ENCODE results near the gene MSLN.
"Not testable (repeated sequence)": the region's sequence is repeated elsewhere in the genome, so short reads cannot be mapped to it uniquely, and the experiment has no call there.

The MSLN gene

DNA sequence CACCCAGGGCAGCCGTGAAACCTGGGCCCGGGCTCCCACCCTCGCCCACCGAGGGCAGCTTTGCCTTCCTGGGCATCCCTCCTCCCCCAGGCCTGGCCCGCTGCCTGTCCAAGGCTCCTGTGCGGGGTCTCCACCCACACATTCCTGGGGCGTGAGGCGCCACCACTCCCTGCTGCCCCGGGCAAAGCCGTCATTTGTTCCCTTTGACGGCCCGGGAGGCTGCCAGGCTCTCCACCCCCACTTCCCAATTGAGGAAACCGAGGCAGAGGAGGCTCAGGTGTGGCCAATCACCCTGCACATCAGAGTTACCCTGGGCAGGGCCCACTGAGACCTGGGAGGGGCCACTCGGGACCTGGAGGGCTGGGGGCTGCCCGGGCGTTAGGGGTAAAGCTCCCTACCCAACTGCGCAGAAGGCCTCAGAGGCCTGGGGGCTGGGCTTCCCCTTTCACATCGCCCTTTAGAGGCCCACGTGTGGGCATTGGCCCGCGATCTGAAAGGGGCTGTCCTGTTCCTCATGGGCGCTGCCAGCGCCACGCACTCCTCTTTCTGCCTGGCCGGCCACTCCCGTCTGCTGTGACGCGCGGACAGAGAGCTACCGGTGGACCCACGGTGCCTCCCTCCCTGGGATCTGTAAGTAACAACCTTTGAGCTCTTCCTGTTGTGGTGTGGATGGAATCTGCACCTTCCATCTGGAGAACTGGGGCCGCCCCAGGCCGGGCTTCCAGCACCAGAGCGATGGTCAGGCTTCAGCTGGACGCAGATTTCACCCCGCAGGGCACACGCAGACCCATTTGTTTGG is at the start of gene MSLN:
Gene MSLN, plus strand, starts transcription at position 190 of the 799 bp plus-strand sequence. CDS start 1,947 bp downstream, outside the sequence.
- Histone ChIP-seq H3K4me3 (ENCODE audit: low read length in 2 of 2) (no peak within 1 kb of the TSS), H3K9me3 (ENCODE audit: control insufficient read depth in 2 of 2, low read length in 2 of 2) (no peaks in the 10 kb centered on the region), H3K36me3 (ENCODE audit: control insufficient read depth in 2 of 2, insufficient read depth in 2 of 2, low read length in 2 of 2) (no peaks in the 10 kb centered on the region), H3K27ac (ENCODE audit: low read depth in 2 of 2, low read length in 2 of 2) (no peak within 1 kb of the TSS), H3K27me3 (ENCODE audit: control insufficient read depth in 2 of 2, insufficient read depth in 2 of 2, low read length in 2 of 2) (peaks cover 4 to 12% of the 10 kb centered on the region in 2 donors), H3K9ac (ENCODE audit: low read depth in 1 of 2, low read length in 2 of 2) (no peak within 1 kb of the TSS), H3K4me1 (ENCODE audit: control insufficient read depth in 2 of 2, insufficient read depth in 2 of 2, low read length in 2 of 2) (no peaks in the 10 kb centered on the region)

DNA sequence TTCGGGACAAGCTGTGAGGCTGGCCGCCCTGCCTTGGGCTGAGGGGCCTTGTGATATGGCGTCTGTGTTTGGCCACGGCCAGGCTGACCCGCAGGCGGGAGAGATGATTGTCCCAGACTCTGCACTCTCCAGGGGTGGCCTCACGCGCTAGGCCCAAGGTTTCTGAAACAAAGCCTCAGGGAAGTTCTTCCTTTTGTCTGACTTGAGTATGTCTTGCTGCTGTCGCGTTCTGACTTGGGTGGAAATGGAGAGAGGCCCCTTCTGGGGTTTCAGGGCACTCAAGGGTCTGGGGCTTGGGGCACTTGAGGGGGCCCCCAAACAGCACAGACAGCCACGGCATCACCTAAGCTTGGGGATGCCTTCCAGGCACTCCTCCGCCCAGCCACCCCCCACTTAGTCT is 49.5 kb upstream of the MSLN start:
- H3K4me1 ChIP-seq (ENCODE audit: control insufficient read depth in 2 of 2, insufficient read depth in 2 of 2, low read length in 2 of 2), result peaks cover 9 to 11% of the 10 kb centered on the region in 2 donors
- peaks cover 30 to 56% of the 10 kb centered on the region in 2 donors for H3K27me3 ChIP-seq (ENCODE audit: control insufficient read depth in 2 of 2, insufficient read depth in 2 of 2, low read length in 2 of 2)
- no peaks in the 10 kb centered on the region for H3K36me3 ChIP-seq (ENCODE audit: control insufficient read depth in 2 of 2, insufficient read depth in 2 of 2, low read length in 2 of 2)
- H3K4me3 ChIP-seq (ENCODE audit: low read length in 2 of 2), result no peak overlapping the region
- no peak overlapping the region for H3K27ac ChIP-seq (ENCODE audit: low read depth in 2 of 2, low read length in 2 of 2)
- no peaks in the 10 kb centered on the region for H3K9me3 ChIP-seq (ENCODE audit: control insufficient read depth in 2 of 2, low read length in 2 of 2)
- H3K9ac ChIP-seq (ENCODE audit: low read depth in 1 of 2, low read length in 2 of 2), result no peak overlapping the region

DNA sequence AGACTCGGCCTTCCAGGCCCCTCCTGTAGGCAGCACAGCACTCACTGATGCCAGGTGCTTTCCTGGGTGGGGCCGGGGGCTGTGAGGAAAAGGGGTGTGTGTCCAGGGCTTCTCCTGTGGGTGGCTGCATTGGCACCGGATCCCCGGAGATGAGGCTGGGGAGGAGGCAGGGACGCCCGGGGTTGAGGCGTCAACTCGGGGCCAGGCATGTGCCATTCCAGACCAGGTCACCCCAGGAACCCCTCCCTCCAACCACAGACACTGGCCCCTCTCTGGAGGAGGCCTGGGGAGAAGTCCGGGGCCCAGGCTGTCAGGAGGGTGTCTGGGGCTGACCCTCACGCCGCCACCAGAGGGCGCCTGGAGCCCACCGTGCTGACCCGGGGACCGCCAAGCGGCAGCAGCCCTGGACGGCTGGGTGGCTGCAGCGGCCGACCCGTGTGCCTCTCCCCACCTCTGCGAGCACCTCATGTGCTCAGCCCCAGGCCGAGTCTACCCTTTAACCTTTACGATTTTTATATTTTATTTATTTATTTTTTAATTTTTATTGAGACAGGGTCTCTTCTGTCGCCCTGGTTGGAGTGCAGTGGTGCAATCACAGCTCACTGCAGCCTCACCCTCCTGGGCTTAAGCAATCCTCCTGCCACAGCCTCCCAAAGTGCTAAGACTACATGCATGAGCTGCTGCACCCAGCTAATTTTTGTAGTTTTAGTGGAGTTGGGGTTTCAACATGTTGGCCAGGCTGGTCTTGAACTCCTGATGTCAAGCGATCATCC is 48.8 kb upstream of the MSLN start:
- H3K9ac ChIP-seq (ENCODE audit: low read depth in 1 of 2, low read length in 2 of 2), result no peak overlapping the region
- H3K27ac ChIP-seq (ENCODE audit: low read depth in 2 of 2, low read length in 2 of 2), result no peak overlapping the region

DNA sequence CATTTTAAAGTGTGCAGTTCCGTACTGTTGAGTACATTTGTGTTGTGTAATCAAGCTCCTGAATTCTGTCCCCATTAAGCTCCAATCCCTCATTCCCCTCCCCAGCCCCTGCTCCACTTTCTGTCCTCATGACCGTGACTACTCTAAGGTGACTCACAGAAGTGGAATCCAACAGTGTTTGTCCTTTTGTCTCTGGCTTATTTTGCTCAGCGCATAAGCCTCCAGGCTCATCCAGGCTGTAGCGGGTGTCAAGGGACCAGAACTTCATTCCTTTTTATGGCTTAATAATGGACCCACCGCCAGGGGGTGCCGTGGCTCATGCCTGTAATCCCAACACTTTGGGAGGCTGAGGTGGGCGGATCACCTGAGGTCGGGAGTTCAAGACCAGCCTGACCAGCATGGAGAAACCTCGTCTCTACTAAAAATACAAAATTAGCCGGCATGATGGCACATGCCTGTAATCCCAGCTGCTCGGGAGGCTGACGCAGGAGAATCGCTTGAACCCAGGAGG is 47.7 kb upstream of the MSLN start:
- Histone ChIP-seq H3K27me3 (ENCODE audit: control insufficient read depth in 2 of 2, insufficient read depth in 2 of 2, low read length in 2 of 2) (peaks cover 24 to 44% of the 10 kb centered on the region in 2 donors), H3K4me1 (ENCODE audit: control insufficient read depth in 2 of 2, insufficient read depth in 2 of 2, low read length in 2 of 2) (peaks cover 12 to 13% of the 10 kb centered on the region in 2 donors)

More for the DNA sequence above, 48.8 kb upstream of the MSLN start:
- H3K4me3 ChIP-seq (ENCODE audit: low read length in 2 of 2), result no peak overlapping the region
- H3K36me3 ChIP-seq (ENCODE audit: control insufficient read depth in 2 of 2, insufficient read depth in 2 of 2, low read length in 2 of 2), result no peaks in the 10 kb centered on the region
- H3K4me1 ChIP-seq (ENCODE audit: control insufficient read depth in 2 of 2, insufficient read depth in 2 of 2, low read length in 2 of 2), result peaks cover 12 to 13% of the 10 kb centered on the region in 2 donors
- peaks cover 29 to 52% of the 10 kb centered on the region in 2 donors for H3K27me3 ChIP-seq (ENCODE audit: control insufficient read depth in 2 of 2, insufficient read depth in 2 of 2, low read length in 2 of 2)
- no peaks in the 10 kb centered on the region for H3K9me3 ChIP-seq (ENCODE audit: control insufficient read depth in 2 of 2, low read length in 2 of 2)

DNA sequence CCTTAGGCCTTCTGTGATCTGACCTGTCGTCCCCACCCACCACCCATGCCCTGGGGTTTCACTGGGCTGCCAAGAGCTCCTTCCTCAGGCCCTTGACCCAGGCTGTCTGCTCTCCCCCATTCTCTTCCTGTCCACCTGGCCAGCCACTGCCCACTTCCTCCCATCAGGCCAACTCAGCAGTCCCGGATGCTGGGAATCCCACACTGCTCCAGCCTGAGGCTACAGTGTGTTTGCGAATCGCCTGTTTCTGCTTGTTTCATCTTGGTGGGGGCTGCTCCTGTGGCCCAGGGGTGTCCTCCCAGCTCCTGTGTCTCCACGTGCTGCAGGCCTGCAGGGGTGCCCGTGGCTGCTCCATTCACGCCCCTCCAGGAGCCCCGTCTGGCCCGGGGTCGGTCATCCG is 46.5 kb upstream of the MSLN start:
- H3K9ac ChIP-seq (ENCODE audit: low read depth in 1 of 2, low read length in 2 of 2), result no peak overlapping the region
- peaks cover 21 to 25% of the 10 kb centered on the region in 2 donors for H3K4me1 ChIP-seq (ENCODE audit: control insufficient read depth in 2 of 2, insufficient read depth in 2 of 2, low read length in 2 of 2)
- H3K4me3 ChIP-seq (ENCODE audit: low read length in 2 of 2), result no peak overlapping the region
- H3K36me3 ChIP-seq (ENCODE audit: control insufficient read depth in 2 of 2, insufficient read depth in 2 of 2, low read length in 2 of 2), result no peaks in the 10 kb centered on the region
- H3K27ac ChIP-seq (ENCODE audit: low read depth in 2 of 2, low read length in 2 of 2), result no peak overlapping the region
- peaks cover 18 to 33% of the 10 kb centered on the region in 2 donors for H3K27me3 ChIP-seq (ENCODE audit: control insufficient read depth in 2 of 2, insufficient read depth in 2 of 2, low read length in 2 of 2)
- no peaks in the 10 kb centered on the region for H3K9me3 ChIP-seq (ENCODE audit: control insufficient read depth in 2 of 2, low read length in 2 of 2)

More for the DNA sequence above, 47.7 kb upstream of the MSLN start:
- H3K36me3 ChIP-seq (ENCODE audit: control insufficient read depth in 2 of 2, insufficient read depth in 2 of 2, low read length in 2 of 2); H3K9me3 ChIP-seq (ENCODE audit: control insufficient read depth in 2 of 2, low read length in 2 of 2); H3K27ac ChIP-seq (ENCODE audit: low read depth in 2 of 2, low read length in 2 of 2); H3K9ac ChIP-seq (ENCODE audit: low read depth in 1 of 2, low read length in 2 of 2); H3K4me3 ChIP-seq (ENCODE audit: low read length in 2 of 2): not testable (repeated sequence)

DNA sequence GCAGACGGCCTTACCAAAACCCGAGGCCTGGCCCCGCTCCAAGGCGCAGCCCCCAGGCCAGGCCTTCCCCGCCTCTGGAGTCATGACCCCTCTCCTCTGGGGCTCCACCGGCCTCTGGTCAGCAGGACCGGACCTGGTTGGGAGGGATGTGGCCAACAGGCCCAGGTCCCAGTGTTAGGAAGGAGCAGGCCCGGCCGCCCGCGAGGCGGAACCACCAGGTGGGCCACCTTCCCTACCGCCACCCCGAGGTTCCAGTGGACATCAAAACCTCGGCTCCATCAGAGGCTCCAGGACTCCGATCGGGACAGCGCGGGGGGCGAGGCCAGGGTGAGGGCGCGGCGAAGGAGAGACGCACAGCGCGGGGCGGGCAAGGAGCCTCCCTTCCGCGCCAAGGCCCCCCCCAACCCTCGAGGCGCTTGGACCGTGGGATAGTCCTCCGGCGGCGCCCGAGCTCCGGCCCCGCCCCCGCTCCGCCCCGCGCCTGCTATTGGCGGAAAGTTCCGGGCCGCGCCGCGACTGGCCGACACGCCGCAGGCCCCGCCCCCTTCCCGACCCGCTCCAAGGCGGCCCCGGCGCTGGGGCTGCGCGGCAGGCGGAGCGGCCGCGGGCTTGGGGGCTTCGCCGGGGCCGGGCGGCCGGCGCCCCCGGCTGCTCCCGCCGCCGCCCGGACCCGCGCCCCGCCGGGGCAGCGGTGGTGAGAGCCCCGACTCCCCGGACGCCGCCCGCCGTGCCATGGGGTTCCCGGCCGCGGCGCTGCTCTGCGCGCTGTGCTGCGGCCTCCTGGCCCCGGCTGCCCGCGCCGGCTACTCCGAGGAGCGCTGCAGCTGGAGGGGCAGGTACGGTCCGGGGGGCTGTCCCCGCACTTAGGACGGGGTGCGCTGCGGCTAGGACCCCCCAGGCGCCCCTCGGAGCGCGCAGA is 45.7 kb upstream of the MSLN start, which contains the start of gene METRN:
Gene METRN, plus strand, starts transcription at position 561 of the 919 bp plus-strand sequence. Its CDS starts 172 bp downstream, at position 733.
- Histone ChIP-seq H3K4me1 (ENCODE audit: control insufficient read depth in 2 of 2, insufficient read depth in 2 of 2, low read length in 2 of 2) (peaks cover 28 to 31% of the 10 kb centered on the region in 2 donors), H3K4me3 (ENCODE audit: low read length in 2 of 2) (peak within 1 kb of the TSS; percentile 48 to 61), H3K9ac (ENCODE audit: low read depth in 1 of 2, low read length in 2 of 2) (peak within 1 kb of the TSS in 1 of 2 donors; percentile 43), H3K27ac (ENCODE audit: low read depth in 2 of 2, low read length in 2 of 2) (no peak within 1 kb of the TSS), H3K9me3 (ENCODE audit: control insufficient read depth in 2 of 2, low read length in 2 of 2) (no peaks in the 10 kb centered on the region), H3K36me3 (ENCODE audit: control insufficient read depth in 2 of 2, insufficient read depth in 2 of 2, low read length in 2 of 2) (no peaks in the 10 kb centered on the region), H3K27me3 (ENCODE audit: control insufficient read depth in 2 of 2, insufficient read depth in 2 of 2, low read length in 2 of 2) (peaks cover 13 to 28% of the 10 kb centered on the region in 2 donors)

DNA sequence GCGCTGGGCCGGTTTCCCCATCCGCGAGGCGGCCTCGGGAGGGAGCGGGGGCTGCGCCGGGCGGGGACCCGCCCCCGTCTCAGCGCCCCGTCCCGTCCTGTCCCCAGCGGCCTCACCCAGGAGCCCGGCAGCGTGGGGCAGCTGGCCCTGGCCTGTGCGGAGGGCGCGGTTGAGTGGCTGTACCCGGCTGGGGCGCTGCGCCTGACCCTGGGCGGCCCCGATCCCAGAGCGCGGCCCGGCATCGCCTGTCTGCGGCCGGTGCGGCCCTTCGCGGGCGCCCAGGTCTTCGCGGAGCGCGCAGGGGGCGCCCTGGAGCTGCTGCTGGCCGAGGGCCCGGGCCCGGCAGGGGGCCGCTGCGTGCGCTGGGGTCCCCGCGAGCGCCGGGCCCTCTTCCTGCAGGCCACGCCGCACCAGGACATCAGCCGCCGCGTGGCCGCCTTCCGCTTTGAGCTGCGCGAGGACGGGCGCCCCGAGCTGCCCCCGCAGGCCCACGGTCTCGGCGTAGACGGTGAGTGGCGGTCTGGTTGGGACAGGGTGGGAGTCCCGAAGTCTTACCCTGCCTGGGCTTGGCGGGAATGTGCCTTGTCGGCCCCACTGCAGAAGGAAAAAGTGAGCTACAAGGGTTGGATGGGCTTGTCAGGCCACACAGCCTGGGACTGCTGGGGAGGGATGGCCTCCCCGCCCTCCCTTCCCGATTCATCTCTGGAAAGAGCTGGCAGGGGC is 44.9 kb upstream of the MSLN start:
- Histone ChIP-seq H3K27ac (ENCODE audit: low read depth in 2 of 2, low read length in 2 of 2) (no peak overlapping the region), H3K36me3 (ENCODE audit: control insufficient read depth in 2 of 2, insufficient read depth in 2 of 2, low read length in 2 of 2) (no peaks in the 10 kb centered on the region), H3K9me3 (ENCODE audit: control insufficient read depth in 2 of 2, low read length in 2 of 2) (no peaks in the 10 kb centered on the region), H3K4me1 (ENCODE audit: control insufficient read depth in 2 of 2, insufficient read depth in 2 of 2, low read length in 2 of 2) (peaks cover 36 to 39% of the 10 kb centered on the region in 2 donors), H3K4me3 (ENCODE audit: low read length in 2 of 2) (peak overlapping the region; percentile 48 to 61), H3K27me3 (ENCODE audit: control insufficient read depth in 2 of 2, insufficient read depth in 2 of 2, low read length in 2 of 2) (peaks cover 13 to 21% of the 10 kb centered on the region in 2 donors), H3K9ac (ENCODE audit: low read depth in 1 of 2, low read length in 2 of 2) (peak overlapping the region in 1 of 2 donors; percentile 43)

DNA sequence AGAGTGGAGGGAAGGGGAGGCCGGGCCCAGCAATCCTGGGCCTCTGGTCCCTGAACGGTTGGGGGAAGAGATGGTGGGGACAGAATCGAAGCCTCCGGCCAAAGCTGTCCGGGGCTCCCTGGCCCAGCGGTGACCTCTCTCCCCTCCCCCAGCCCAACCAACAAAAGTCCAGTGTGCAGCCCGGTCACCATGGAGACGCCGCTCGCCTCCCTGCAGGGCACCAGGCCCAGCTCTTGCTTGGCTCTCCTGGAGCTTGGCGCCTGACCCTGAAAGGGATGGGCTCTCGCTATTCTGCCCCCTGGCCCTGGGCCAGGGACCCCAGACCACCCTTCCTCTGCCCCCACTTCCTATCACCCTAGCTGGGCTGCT is 44.4 kb upstream of the MSLN start:
- H3K27me3 ChIP-seq (ENCODE audit: control insufficient read depth in 2 of 2, insufficient read depth in 2 of 2, low read length in 2 of 2), result peaks cover 11 to 15% of the 10 kb centered on the region in 2 donors
- no peaks in the 10 kb centered on the region for H3K36me3 ChIP-seq (ENCODE audit: control insufficient read depth in 2 of 2, insufficient read depth in 2 of 2, low read length in 2 of 2)
- H3K9me3 ChIP-seq (ENCODE audit: control insufficient read depth in 2 of 2, low read length in 2 of 2), result no peaks in the 10 kb centered on the region
- H3K4me1 ChIP-seq (ENCODE audit: control insufficient read depth in 2 of 2, insufficient read depth in 2 of 2, low read length in 2 of 2), result peaks cover 38 to 41% of the 10 kb centered on the region in 2 donors
- peak overlapping the region in 1 of 2 donors; percentile 20 for H3K9ac ChIP-seq (ENCODE audit: low read depth in 1 of 2, low read length in 2 of 2)
- peak overlapping the region in 1 of 2 donors; percentile 37 for H3K4me3 ChIP-seq (ENCODE audit: low read length in 2 of 2)
- H3K27ac ChIP-seq (ENCODE audit: low read depth in 2 of 2, low read length in 2 of 2), result no peak overlapping the region

DNA sequence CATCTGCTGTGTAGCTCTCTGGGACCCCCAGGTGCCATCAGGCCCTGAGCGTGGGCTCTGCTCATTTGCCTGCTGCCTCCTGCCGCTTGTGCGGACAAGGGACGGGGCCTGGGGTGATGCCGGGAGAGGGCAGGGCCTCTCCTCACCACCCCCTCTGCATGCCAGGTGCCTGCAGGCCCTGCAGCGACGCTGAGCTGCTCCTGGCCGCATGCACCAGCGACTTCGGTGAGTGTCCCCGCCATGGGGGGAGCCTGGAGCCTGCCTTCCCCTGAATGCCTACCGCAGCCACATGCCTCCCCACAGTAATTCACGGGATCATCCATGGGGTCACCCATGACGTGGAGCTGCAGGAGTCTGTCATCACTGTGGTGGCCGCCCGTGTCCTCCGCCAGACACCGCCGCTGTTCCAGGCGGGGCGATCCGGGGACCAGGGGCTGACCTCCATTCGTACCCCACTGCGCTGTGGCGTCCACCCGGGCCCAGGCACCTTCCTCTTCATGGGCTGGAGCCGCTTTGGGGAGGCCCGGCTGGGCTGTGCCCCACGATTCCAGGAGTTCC is 43.7 kb upstream of the MSLN start:
- peaks cover 43 to 47% of the 10 kb centered on the region in 2 donors for H3K4me1 ChIP-seq (ENCODE audit: control insufficient read depth in 2 of 2, insufficient read depth in 2 of 2, low read length in 2 of 2)
- H3K27me3 ChIP-seq (ENCODE audit: control insufficient read depth in 2 of 2, insufficient read depth in 2 of 2, low read length in 2 of 2), result peaks cover 10 to 12% of the 10 kb centered on the region in 2 donors
- no peaks in the 10 kb centered on the region for H3K36me3 ChIP-seq (ENCODE audit: control insufficient read depth in 2 of 2, insufficient read depth in 2 of 2, low read length in 2 of 2)
- no peak overlapping the region for H3K27ac ChIP-seq (ENCODE audit: low read depth in 2 of 2, low read length in 2 of 2)
- no peak overlapping the region for H3K9ac ChIP-seq (ENCODE audit: low read depth in 1 of 2, low read length in 2 of 2)
- H3K9me3 ChIP-seq (ENCODE audit: control insufficient read depth in 2 of 2, low read length in 2 of 2), result no peaks in the 10 kb centered on the region
- no peak overlapping the region for H3K4me3 ChIP-seq (ENCODE audit: low read length in 2 of 2)

Measured in mucosa of rectum (tissue), 2 donors.